ENCODE data around the gene CHD5. TPM values are rescaled to one million over a fixed set of nuclear protein-coding genes. Genes with fewer than 3 reads are reported as not detected.

Gene CHD5
- total RNA-seq, 4 donors from 2014 or later, result 0.05 TPM; not detected in 3

DNA sequence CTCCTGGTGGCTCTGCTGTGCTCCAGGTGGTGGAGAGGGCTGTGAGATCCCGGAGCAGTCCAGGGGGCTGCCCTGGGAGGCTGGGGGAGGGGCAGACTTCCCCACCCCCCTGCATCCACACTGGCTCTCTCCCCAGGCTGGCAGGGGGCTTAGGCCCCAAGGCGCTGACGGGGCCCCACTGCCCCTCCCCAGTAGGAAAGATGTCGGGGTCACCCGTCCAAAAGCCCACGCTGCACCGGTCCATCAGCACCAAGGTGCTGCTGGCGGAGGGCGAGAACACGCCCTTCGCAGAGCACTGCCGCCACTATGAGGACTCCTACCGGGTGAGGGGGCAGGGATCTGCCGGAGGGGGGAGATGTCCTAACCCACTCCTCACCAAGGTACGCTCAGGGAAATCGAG is 31.6 kb upstream of the CHD5 start:
- no peak overlapping the region for H3K4me3 ChIP-seq
- intact Hi-C loops (cut with DNase I; ENCODE audit: low total_unique reads), result no loop called here
- peaks cover 0 to 7% (median 6%) of the 10 kb centered on the region in 3 donors for H3K27me3 ChIP-seq
- H3K4me1 ChIP-seq, result peaks cover 3 to 13% of the 10 kb centered on the region in 2 donors
- no peaks in the 10 kb centered on the region for H3K9me3 ChIP-seq
- H3K36me3 ChIP-seq, result no peaks in the 10 kb centered on the region
- DNase-seq (no peak), ATAC-seq (no peak)
- TF ChIP-seq POLR2A (IDR thresholded peaks at IDR 0.05), result no peak
- TF ChIP-seq, protein P1, sequence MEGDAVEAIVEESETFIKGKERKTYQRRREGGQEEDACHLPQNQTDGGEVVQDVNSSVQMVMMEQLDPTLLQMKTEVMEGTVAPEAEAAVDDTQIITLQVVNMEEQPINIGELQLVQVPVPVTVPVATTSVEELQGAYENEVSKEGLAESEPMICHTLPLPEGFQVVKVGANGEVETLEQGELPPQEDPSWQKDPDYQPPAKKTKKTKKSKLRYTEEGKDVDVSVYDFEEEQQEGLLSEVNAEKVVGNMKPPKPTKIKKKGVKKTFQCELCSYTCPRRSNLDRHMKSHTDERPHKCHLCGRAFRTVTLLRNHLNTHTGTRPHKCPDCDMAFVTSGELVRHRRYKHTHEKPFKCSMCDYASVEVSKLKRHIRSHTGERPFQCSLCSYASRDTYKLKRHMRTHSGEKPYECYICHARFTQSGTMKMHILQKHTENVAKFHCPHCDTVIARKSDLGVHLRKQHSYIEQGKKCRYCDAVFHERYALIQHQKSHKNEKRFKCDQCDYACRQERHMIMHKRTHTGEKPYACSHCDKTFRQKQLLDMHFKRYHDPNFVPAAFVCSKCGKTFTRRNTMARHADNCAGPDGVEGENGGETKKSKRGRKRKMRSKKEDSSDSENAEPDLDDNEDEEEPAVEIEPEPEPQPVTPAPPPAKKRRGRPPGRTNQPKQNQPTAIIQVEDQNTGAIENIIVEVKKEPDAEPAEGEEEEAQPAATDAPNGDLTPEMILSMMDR (IDR thresholded peaks at IDR 0.05 in 4 of 5, conservative IDR thresholded peaks at IDR 0.05 in 1 of 5), result no peak
- H3K27ac ChIP-seq, result no peak overlapping the region
- in situ Hi-C loops (cut with MboI; ENCODE audit: low sequenced_read_pairs in 4 of 4), result no loop called here

DNA sequence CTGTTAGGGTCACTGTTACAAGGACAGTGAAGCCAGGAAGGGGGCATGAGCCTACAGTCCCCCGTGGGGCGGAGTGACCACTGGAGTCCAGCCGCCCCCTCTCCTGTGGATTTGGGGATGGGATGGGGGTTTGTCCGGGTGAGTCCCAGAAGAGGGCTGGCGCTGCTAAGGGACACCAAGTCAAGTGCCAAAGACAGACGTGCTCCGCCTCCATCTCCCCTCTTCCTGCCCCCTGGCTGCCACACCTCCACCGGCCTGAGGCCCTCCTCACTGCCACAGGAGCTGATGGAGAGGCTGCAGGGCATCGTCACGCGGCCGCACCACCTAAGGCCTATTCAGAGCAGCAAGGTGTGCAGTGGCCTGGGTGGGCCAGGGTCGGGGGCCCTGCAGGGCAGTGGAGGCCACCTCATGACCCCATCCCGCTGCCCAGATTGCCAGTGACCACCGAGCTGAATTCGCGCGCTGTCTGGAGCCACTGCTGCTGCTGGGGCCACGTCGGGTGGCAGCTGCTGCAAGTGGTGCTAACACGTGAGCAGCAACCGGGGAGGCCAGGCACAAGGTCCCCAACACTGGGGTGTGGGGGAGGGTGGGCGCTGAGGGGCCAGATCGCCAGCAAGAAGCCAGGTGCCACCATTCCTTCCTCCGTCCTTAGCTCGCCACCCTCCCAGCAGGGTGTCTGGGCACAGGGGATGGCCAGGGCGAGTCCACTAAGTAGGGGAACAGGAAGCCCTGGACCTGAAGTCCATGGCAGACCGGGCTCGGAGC is 30.7 kb upstream of the CHD5 start:
- TF ChIP-seq, protein P1 (IDR thresholded peaks at IDR 0.05 in 4 of 5, conservative IDR thresholded peaks at IDR 0.05 in 1 of 5), result no peak
- no peak for TF ChIP-seq POLR2A (IDR thresholded peaks at IDR 0.05)
- ATAC-seq, result no peak

DNA sequence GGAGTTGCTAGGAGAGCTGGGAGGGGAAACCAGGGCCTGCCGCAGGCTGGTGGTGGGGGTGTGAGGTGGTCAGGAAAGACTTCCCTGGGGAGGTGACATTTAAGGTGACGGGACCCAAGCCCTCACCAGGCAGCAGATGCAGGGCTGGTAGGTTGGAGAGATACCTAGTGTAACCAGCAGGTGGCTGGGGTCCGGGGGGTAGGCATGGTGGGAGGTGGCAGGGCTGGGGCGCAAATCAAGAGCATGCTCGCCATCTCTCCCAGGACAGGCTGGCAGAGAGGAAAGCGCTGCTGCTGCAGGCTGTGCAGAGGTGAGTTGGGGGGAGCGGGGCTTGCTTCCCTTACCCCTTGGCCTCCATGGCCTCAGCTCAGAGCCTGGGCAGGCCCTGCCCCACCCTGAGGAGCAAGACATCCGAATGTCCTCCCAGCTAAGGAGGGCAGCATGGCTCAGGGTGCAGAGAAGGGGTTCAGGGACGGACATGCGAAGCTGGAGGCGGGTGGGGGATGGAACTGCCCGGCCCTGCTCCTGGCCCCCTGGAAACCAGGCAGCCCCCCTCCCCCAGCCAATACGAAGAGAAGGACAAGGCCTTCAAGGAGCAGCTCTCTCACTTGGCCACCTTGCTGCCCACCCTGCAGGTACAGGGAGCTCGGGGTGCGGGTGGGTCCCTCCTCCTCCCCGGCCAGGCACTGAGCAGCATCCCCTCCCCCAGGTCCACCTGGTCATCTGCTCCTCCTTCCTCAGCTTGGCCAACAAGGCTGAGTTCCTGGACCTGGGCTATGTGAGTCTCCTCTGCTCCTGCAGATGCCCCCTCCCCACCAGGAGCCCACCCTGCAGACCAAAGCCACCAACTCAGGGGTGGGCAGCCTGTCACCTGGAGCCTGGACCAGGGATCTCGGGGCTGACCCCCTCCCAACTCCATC is 29.8 kb upstream of the CHD5 start:
- Histone ChIP-seq H3K4me1 (peaks cover 7 to 25% of the 10 kb centered on the region in 2 donors), H3K9me3 (no peaks in the 10 kb centered on the region), H3K27me3 (peaks cover 7 to 18% (median 15%) of the 10 kb centered on the region in 3 donors), H3K36me3 (no peaks in the 10 kb centered on the region), H3K27ac (no peak overlapping the region), H3K4me3 (peak overlapping the region in 2 of 4 donors; percentile 56 to 63)
- DNase-seq, result no peak
- in situ Hi-C loops (cut with MboI; ENCODE audit: low sequenced_read_pairs in 4 of 4), result no loop called here
- no peak for ATAC-seq
- intact Hi-C loops (cut with DNase I; ENCODE audit: low total_unique reads), result loop anchor here (2.0 kb wide), 1 partner anchor 35 kb away; the partner anchor contains the start of gene HES3
- TF ChIP-seq, protein P1 (IDR thresholded peaks at IDR 0.05 in 4 of 5, conservative IDR thresholded peaks at IDR 0.05 in 1 of 5), result no peak
- no peak for TF ChIP-seq POLR2A (IDR thresholded peaks at IDR 0.05)

More for the DNA sequence above, 30.7 kb upstream of the CHD5 start:
- DNase-seq, result no peak
- Histone ChIP-seq H3K9me3 (no peaks in the 10 kb centered on the region), H3K4me3 (no peak overlapping the region), H3K27me3 (peaks cover 0 to 12% (median 9%) of the 10 kb centered on the region in 3 donors), H3K4me1 (peaks cover 7 to 19% of the 10 kb centered on the region in 2 donors), H3K27ac (no peak overlapping the region), H3K36me3 (no peaks in the 10 kb centered on the region)
- in situ Hi-C loops (cut with MboI; ENCODE audit: low sequenced_read_pairs in 4 of 4) (no loop called here), intact Hi-C loops (cut with DNase I; ENCODE audit: low total_unique reads) (no loop called here)

DNA sequence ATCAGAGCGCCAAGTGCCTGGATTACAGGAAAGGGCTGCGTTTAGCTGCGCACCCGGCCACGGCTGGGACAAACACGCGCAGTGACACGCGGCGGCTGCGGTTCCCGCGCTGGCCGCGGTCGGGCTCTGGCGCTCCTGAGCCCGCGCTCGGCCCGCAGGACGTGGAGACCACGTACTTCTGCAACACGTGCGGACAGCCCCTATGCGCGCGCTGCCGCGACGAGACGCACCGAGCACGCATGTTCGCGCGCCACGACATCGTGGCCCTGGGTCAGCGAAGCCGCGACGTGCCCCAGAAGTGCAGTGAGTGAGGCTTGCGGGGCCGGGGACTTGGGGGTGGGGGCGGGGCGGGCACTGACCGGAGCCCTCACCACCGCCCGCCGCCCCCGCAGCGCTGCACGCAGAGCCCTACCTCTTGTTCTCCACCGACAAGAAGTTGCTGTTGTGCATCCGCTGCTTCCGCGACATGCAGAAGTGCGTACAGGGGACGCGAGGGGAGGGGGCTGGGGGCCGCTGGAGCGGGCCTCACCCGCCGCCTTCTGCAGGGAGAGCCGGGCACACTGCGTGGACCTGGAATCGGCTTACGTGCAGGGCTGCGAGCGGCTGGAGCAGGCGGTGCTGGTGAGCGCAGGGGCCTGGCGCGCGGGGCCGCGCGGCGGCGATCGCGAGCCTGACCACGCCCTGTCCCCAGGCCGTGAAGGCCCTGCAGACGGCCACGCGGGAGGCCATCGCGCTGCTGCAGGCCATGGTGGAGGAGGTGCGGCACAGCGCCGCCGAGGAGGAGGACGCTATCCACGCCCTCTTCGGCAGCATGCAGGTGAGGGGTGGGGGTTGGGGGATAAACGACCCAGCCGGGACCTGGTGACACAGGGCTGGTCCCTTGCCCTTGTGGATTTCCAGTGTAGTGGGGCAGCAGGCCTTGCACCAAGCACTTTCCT is 28.9 kb upstream of the CHD5 start:
- H3K4me3 ChIP-seq, result peak overlapping the region; percentile 49 to 63 (median 56)
- peak; percentile 32 to 56 for ATAC-seq
- H3K9me3 ChIP-seq, result no peaks in the 10 kb centered on the region
- no peaks in the 10 kb centered on the region for H3K36me3 ChIP-seq
- TF ChIP-seq, protein P1 (IDR thresholded peaks at IDR 0.05 in 4 of 5, conservative IDR thresholded peaks at IDR 0.05 in 1 of 5), result peak in 4 of 5 experiments; percentile 52 to 72 (median 59)
- TF ChIP-seq POLR2A (IDR thresholded peaks at IDR 0.05), result no peak
- peaks cover 7 to 18% (median 18%) of the 10 kb centered on the region in 3 donors for H3K27me3 ChIP-seq
- intact Hi-C loops (cut with DNase I; ENCODE audit: low total_unique reads), result loop anchor here (2.0 kb wide), 1 partner anchor 36 kb away; the partner anchor contains the start of gene HES3
- DNase-seq, result no peak
- in situ Hi-C loops (cut with MboI; ENCODE audit: low sequenced_read_pairs in 4 of 4), result no loop called here
- no peak overlapping the region for H3K27ac ChIP-seq
- H3K4me1 ChIP-seq, result peaks cover 7 to 25% of the 10 kb centered on the region in 2 donors

All from gastrocnemius medialis (tissue), 4 donors.